ENCODE measurements around the gene TRIM65. TPM values are rescaled to one million over a fixed set of nuclear protein-coding genes. Genes with fewer than 3 reads are reported as not detected.
"Not testable (repeated sequence)": the region's sequence is repeated elsewhere in the genome, so short reads cannot be mapped to it uniquely, and the experiment has no call there.

TRIM65 gene
- total RNA-seq, 2 experiments from 2014 or later: 35.3 to 36.3 TPM

DNA sequence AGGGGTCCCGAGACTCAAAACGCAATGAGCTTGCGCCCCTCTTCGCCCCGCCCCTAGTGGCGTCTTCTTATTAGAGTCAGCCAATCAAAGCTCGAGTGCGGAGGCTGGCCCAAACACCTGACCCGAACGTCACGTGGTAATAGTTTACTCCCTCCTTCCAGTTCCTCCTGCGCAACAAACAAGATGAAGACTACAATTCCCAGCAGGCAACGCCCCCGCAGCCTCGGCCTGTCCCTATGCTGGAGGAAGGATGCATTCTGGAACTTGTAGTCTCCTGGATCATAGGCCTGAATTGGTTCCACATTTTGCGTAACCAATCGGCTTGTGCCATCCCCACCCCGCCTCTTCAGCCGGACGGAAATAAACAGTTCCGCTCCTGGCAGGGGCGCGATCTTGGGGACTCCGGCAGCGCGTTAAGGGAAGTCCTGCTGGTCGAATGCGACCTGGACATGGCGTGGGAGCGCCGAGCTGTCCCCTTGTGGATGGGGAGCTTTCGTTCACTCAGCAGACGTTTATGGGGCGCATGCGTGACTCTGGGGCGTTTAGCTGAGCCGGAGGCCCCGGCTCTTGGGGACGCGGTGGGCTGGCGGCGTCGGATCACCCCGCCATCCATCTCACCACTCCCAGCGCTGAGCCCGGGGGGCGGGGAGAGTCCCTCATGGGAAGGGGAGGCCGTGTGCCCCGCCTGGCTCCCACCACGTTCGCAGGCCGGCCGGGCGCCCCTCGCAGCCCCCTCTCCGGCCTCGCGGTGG, 41.3 kb downstream of the TRIM65 start, which contains the start of gene WBP2:
Gene WBP2, minus strand, starts transcription at position 26 of the 752 bp plus-strand sequence. CDS start 38 bp downstream, outside the sequence.
- Mint-ChIP-seq H3K9me3 (no peaks in the 10 kb centered on the region), H3K27ac (peak within 1 kb of the TSS; percentile 90), H3K36me3 (no peaks in the 10 kb centered on the region), H3K4me1 (peaks cover 25% of the 10 kb centered on the region), H3K4me3 (no peak within 1 kb of the TSS), H3K27me3 (no peaks in the 10 kb centered on the region)
- ATAC-seq (ENCODE audit: low read depth): peak; percentile 90
- POLR2A ChIA-PET: interaction anchor here (0.7 to 9.0 kb wide), 21 partner anchors 9 to 123 kb away, joined by 3 to 101 read pairs (median 10); partner anchors contain the start of genes ACOX1, GALK1, TRIM47 and TRIM65
- peak; percentile 89 for DNase-seq

DNA sequence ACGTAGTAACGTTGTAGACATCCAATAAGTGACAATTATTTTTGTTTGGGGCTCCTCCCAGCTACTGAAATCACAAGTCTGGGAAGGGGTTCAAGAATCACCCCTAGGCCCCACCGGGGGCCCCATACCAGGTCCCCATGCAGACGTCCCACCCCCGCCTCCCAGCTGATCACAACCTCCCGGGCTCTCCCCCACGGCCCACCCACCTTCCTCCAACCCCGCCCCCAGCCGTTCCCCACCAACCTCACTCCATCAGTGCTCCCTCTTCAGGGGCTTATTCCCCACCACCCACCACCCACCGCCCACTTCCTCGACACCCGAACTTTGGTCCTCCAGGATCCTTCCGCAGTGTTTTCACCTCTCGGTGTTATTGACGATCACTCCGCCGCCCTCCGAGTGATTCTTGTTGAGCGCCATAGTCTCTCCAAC, 41.9 kb downstream of the TRIM65 start:
- no peak for ATAC-seq (ENCODE audit: low read depth)
- Mint-ChIP-seq H3K9me3 (no peaks in the 10 kb centered on the region), H3K4me1 (peaks cover 25% of the 10 kb centered on the region), H3K27ac (no peak overlapping the region), H3K27me3 (no peaks in the 10 kb centered on the region), H3K36me3 (no peaks in the 10 kb centered on the region), H3K4me3 (no peak overlapping the region)
- POLR2A ChIA-PET: interaction anchor here (0.7 to 9.0 kb wide), 22 partner anchors 9 to 124 kb away, joined by 3 to 101 read pairs (median 9); partner anchors contain the start of genes ACOX1, GALK1, TRIM47 and TRIM65
- no peak for DNase-seq

- POLR2A ChIA-PET: interaction anchor here (0.7 to 9.0 kb wide), 14 partner anchors 9 to 180 kb away, joined by 3 to 101 read pairs (median 13); partner anchors contain the start of genes GALK1, TRIM47, TRIM65 and UNC13D
- Mint-ChIP-seq H3K27ac (no peak overlapping the region), H3K4me1 (peaks cover 24% of the 10 kb centered on the region), H3K9me3 (no peaks in the 10 kb centered on the region), H3K27me3 (no peaks in the 10 kb centered on the region), H3K36me3 (no peaks in the 10 kb centered on the region), H3K4me3 (no peak overlapping the region)
- no peak for ATAC-seq (ENCODE audit: low read depth)
- DNase-seq: no peak
These were observed 42.5 kb downstream of the TRIM65 start for GRCh38 chr17:75854101-75854748.

DNA sequence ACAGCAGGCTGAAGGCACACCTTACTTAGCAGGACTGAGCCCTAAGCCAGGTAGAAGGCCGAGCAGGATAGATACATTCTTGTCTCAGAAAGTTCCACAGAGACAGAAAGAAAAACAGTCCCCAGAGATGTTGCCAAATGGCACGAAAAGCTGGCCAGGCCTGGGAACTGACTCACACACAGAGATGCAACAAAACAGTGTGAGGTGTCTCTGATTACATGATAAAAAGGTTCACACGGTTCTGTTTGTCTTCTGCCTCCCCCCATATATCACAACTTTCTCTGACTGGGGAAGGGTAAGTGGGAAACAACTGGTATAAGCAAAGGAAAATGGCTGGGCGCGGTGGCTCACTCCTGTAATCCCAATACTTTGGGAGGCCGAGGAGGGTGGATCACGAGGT, 43.3 kb downstream of the TRIM65 start:
- no peaks in the 10 kb centered on the region for H3K9me3 Mint-ChIP-seq
- H3K27me3 Mint-ChIP-seq: no peaks in the 10 kb centered on the region
- peaks cover under 1% of the 10 kb centered on the region for H3K36me3 Mint-ChIP-seq
- no peak for ATAC-seq (ENCODE audit: low read depth)
- DNase-seq: no peak
- no peak overlapping the region for H3K4me3 Mint-ChIP-seq
- no peak overlapping the region for H3K27ac Mint-ChIP-seq
- POLR2A ChIA-PET: interaction anchor here (1.0 to 9.0 kb wide), 4 partner anchors 9 to 74 kb away, joined by 3 to 101 read pairs (median 8); partner anchors contain the start of gene UNC13D
- H3K4me1 Mint-ChIP-seq: peaks cover 18% of the 10 kb centered on the region

GRCh38 chr17:75851693-75851991, 45.1 kb downstream of the TRIM65 start:
- not testable (repeated sequence) for H3K4me3 Mint-ChIP-seq

DNA sequence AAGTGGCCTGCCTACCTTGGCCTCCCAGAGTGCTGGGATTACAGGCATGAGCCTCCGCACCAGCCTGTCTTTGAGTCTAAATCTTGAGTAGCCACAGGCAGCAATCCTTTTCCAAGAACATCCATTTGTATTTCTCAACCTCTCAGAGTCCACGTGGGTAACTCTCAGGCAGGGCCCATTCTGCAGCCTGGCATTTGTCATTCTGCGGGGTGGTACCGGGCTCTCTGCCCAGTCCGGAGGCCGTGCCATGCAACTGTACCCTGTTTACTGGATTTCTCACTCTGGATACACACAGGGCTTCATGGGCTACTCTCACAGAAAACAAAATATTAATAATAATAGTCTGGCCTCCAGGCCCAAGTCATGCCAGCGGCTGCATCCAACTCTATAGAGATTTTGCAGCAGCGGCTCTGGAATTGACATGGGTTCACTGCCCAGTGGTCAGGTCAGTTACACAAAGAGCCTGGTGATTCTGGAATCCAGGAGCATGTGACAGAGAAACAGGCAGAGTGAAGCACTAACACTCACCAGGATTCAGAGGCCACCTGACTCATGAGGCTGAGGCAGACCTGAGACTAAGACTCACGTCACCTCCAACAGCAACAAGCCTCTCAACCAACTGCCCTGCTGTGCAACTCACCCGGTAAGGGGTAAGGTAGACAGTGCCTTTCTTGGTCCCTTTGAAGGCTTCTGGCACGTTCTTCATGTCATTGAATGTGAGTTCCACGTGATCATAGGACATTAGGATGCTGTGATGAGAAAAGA, 45.6 kb downstream of the TRIM65 start:
- no peaks in the 10 kb centered on the region for H3K9me3 Mint-ChIP-seq
- no peaks in the 10 kb centered on the region for H3K27me3 Mint-ChIP-seq
- POLR2A ChIA-PET: interaction anchor here (0.7 to 9.0 kb wide), 5 partner anchors 6 to 87 kb away, joined by 3 to 126 read pairs (median 7); partner anchors contain the start of gene UNC13D
- ATAC-seq (ENCODE audit: low read depth): no peak
- DNase-seq: no peak
- H3K27ac Mint-ChIP-seq: no peak overlapping the region
- H3K36me3 Mint-ChIP-seq: peaks cover 6% of the 10 kb centered on the region
- peaks cover 11% of the 10 kb centered on the region for H3K4me1 Mint-ChIP-seq
- no peak overlapping the region for H3K4me3 Mint-ChIP-seq

More at GRCh38 chr17:75851693-75851991, 45.1 kb downstream of the TRIM65 start:
- ATAC-seq (ENCODE audit: low read depth); H3K27me3 Mint-ChIP-seq; H3K9me3 Mint-ChIP-seq; H3K27ac Mint-ChIP-seq; H3K36me3 Mint-ChIP-seq; DNase-seq: not testable (repeated sequence)
- H3K4me1 Mint-ChIP-seq: peaks cover 16% of the 10 kb centered on the region
- POLR2A ChIA-PET: interaction anchor here (0.7 to 9.0 kb wide), 2 partner anchors 7 to 88 kb away, joined by 3 to 101 read pairs; partner anchors contain the start of gene UNC13D

- Mint-ChIP-seq H3K27me3 (no peaks in the 10 kb centered on the region), H3K27ac (no peak overlapping the region), H3K4me1 (peaks cover 15% of the 10 kb centered on the region), H3K9me3 (no peaks in the 10 kb centered on the region), H3K36me3 (peaks cover 6% of the 10 kb centered on the region), H3K4me3 (no peak overlapping the region)
- ATAC-seq (ENCODE audit: low read depth) (no peak), DNase-seq (no peak)
- POLR2A ChIA-PET: interaction anchor here (1.0 to 8.7 kb wide), 5 partner anchors 15 to 73 kb away, joined by 3 to 126 read pairs (median 4); a partner anchor contains a TSS
These were observed 47.0 kb downstream of the TRIM65 start for GRCh38 chr17:75849724-75850123.

GRCh38 chr17:75849279-75849646, 47.5 kb downstream of the TRIM65 start:
- H3K4me3 Mint-ChIP-seq: no peak overlapping the region
- POLR2A ChIA-PET: interaction anchor here (1.0 to 8.7 kb wide), 3 partner anchors 16 to 72 kb away, joined by 3 to 126 read pairs (median 4); a partner anchor contains a TSS
- DNase-seq: no peak
- no peak overlapping the region for H3K27ac Mint-ChIP-seq
- peaks cover 14% of the 10 kb centered on the region for H3K4me1 Mint-ChIP-seq
- ATAC-seq (ENCODE audit: low read depth): no peak
- no peaks in the 10 kb centered on the region for H3K9me3 Mint-ChIP-seq
- H3K36me3 Mint-ChIP-seq: peaks cover 6% of the 10 kb centered on the region
- H3K27me3 Mint-ChIP-seq: no peaks in the 10 kb centered on the region

DNA sequence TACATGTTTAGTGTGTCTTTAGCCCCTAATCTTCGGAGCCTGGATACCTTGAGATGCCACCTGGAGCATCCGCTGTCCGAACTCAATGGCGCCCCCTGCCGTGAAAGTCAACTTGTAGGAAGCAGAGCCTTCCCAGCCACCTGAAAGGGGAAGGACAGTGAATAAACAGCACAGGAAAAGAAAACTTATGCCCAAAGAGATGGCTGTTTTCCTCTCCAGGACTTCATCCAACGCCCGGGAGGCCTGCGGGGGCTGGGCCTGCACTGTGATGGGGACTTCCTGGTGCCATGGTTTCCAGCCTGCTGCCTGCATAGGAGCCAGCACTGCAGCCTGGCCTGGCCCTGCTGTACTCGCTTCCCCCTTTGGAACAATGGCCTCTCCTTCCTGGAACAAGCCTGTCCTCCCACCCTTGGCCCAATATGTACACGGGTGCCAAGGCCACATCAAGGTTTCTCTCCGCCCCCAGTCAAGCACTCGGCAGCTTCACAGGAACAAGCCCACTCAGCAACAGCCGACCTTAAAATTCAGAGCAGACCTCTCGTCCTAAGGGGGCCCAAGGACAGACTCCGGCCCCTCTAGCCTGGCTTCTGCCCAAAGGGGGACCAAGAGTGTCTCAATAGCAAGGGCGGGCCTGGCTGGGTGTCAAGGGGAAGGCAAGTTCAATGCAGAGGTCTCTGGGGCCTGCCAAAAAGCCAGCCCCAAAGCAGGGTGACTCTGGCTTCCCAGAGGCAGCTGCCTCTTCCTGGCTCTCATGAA, 48.0 kb downstream of the TRIM65 start:
- no peak overlapping the region for H3K4me3 Mint-ChIP-seq
- ATAC-seq (ENCODE audit: low read depth): no peak
- peaks cover 6% of the 10 kb centered on the region for H3K36me3 Mint-ChIP-seq
- H3K9me3 Mint-ChIP-seq: no peaks in the 10 kb centered on the region
- H3K27me3 Mint-ChIP-seq: no peaks in the 10 kb centered on the region
- H3K27ac Mint-ChIP-seq: peak overlapping the region; percentile 46
- peak; percentile 85 for DNase-seq
- POLR2A ChIA-PET: interaction anchor here (0.9 to 8.7 kb wide), 7 partner anchors 16 to 95 kb away, joined by 3 to 126 read pairs (median 4); a partner anchor contains a TSS
- H3K4me1 Mint-ChIP-seq: peaks cover 11% of the 10 kb centered on the region

DNA sequence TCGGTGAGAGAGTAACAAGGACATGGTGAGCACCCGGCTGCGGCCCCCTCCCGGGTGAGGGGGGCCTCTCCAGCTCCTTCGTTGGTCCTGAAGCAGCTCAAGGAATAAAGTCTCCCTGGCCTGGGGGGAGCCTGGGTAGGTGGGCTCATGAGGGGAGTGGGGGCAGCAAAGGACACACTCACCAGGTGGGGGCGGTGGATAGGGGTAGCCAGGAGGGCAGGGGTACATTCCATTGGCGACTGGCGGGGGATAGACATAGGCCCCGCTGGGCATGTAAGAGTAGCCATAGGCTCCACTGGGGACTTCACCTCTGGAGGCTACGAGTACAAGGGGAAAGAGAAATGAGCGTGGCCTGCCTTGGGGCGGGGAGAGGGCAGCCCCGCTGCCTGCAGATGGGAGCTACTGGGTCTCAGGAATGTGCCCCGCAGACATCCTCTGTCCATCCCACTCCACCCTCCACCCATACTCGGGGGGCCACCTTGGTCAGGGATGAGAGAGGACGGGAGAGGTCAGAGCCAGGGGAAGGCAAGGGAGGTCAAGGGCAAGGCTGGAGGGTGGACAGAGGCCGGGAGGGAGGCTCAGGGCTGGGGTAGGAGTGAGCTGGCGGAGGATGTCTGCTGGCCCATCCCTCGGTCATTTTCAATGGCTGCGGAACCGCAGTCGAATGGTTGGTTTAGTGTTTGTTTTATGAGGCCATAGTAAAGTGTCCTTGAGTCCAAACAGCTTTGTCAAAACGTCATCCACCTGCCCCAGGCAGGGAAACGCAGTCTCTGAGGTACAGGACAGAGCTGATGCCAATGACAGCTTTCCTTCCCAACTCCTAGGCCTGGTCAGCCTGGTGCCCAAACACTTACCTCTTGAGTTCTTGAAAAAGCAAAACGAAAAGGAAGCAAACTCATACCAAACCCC, 48.9 kb downstream of the TRIM65 start:
- Mint-ChIP-seq H3K4me1 (peaks cover 11% of the 10 kb centered on the region), H3K9me3 (no peaks in the 10 kb centered on the region), H3K27ac (peak overlapping the region; percentile 46), H3K27me3 (no peaks in the 10 kb centered on the region), H3K36me3 (peaks cover 9% of the 10 kb centered on the region), H3K4me3 (no peak overlapping the region)
- ATAC-seq (ENCODE audit: low read depth) (no peak), DNase-seq (no peak)
- POLR2A ChIA-PET: interaction anchor here (0.9 to 8.7 kb wide), 5 partner anchors 15 to 94 kb away, joined by 3 to 126 read pairs (median 5); a partner anchor contains a TSS

Data from activated naive CD8-positive, alpha-beta T cell treated with anti-CD3 and anti-CD28 coated beads, Interleukin-2, amount 10 ng/mL, durations not matched to agents 7 days and 5 days (primary cell).